DOHH2 (cell line): ENCODE results near the gene LRRN2.

Experiments used
- H3F3A ChIP-seq: fragments of 200-600 bp; sonication (generic), shearing (Covaris generic); 2 replicates; pipeline ENCODE4 v1.6.0; 2016; ENCODE audit warnings: antibody characterized with exemption, mild to moderate bottlenecking; ENCODE audit not compliant: control insufficient read depth, insufficient read depth
- H3K27ac ChIP-seq: fragments of 200-600 bp; sonication (generic); 2 replicates; pipeline ENCODE4 v1.5.1; 2014; ENCODE audit warnings: low read depth, mild to moderate bottlenecking, low read length, moderate library complexity
- H3K27me3 ChIP-seq: fragments of 200-600 bp; sonication (generic); 2 replicates; pipeline ENCODE4 v1.6.1; 2014; ENCODE audit warnings: mild to moderate bottlenecking, low read length, mixed read lengths; ENCODE audit not compliant: control insufficient read depth
- H3K36me3 ChIP-seq: fragments of 200-600 bp; sonication (generic); 2 replicates; pipeline ENCODE4 v1.6.1; 2014; ENCODE audit warnings: mild to moderate bottlenecking, low read length, moderate library complexity, mixed read lengths; ENCODE audit not compliant: control insufficient read depth
- H3K4me1 ChIP-seq: fragments of 200-600 bp; sonication (generic); 2 replicates; pipeline ENCODE4 v1.6.1; 2014; ENCODE audit warnings: mild to moderate bottlenecking, low read length, mixed read lengths; ENCODE audit not compliant: control insufficient read depth
- H3K4me2 ChIP-seq: fragments of 200-600 bp; sonication (generic); 2 replicates; pipeline ENCODE4 v1.6.0; 2014; ENCODE audit warnings: mild to moderate bottlenecking, low read length, moderate library complexity
- H3K4me3 ChIP-seq: fragments of 200-600 bp; sonication (generic); 2 replicates; pipeline ENCODE4 v1.5.1; 2014; ENCODE audit warnings: mild to moderate bottlenecking, low read length, mixed read lengths
- H3K79me2 ChIP-seq: fragments of 200-600 bp; sonication (generic); 2 replicates; pipeline ENCODE4 v1.6.1; 2014; ENCODE audit warnings: mild to moderate bottlenecking, low read length, mixed read lengths; ENCODE audit not compliant: control insufficient read depth
- H3K9me2 ChIP-seq: fragments of 200-600 bp; sonication (generic); replicated peaks from 2 replicates; pipeline ENCODE4 v1.6.1; 2014; ENCODE audit warnings: mild to moderate bottlenecking, low read length, mixed read lengths; ENCODE audit not compliant: control insufficient read depth
- H3K9me3 ChIP-seq: fragments of 200-600 bp; sonication (generic); 2 replicates; pipeline ENCODE4 v1.6.1; 2014; ENCODE audit warnings: antibody characterized with exemption, low read length, mixed read lengths; ENCODE audit not compliant: control insufficient read depth, insufficient read depth
- H4K20me1 ChIP-seq: fragments of 200-600 bp; sonication (generic); 2 replicates; pipeline ENCODE4 v1.6.0; 2014; ENCODE audit warnings: low read depth, mild to moderate bottlenecking, antibody characterized with exemption, low read length, moderate library complexity; ENCODE audit not compliant: control insufficient read depth, insufficient read depth
- EZH2phosphoT487 ChIP-seq: fragments of 200-600 bp; sonication (generic); IDR thresholded peaks from 2 replicates; pipeline ENCODE4 v1.6.1; 2017; ENCODE audit warnings: borderline replicate concordance, mild to moderate bottlenecking, antibody characterized with exemption, low read length, moderate library complexity, mixed read lengths
- TF ChIP-seq, protein P1 (sequence below): fragments of 200-600 bp; sonication (generic); IDR thresholded peaks from one replicate; pipeline ENCODE4 v1.5.1; 2014; ENCODE audit warnings: antibody characterized with exemption, mild to moderate bottlenecking, low read depth, low read length; ENCODE audit not compliant: poor library complexity, severe bottlenecking

The LRRN2 gene

GRCh38 chr1:204623365-204623893 is 62.1 kb downstream of the LRRN2 start:
- no peaks in the 10 kb centered on the region for H3K9me2 ChIP-seq
- H3K4me3 ChIP-seq = no peak overlapping the region
- H3K27ac ChIP-seq = no peak overlapping the region
- H3K9me3 ChIP-seq = no peaks in the 10 kb centered on the region
- no peaks in the 10 kb centered on the region for H3K36me3 ChIP-seq
- H4K20me1 ChIP-seq = peaks cover 4% of the 10 kb centered on the region; the same call in 1 of the 2 replicates
- no peaks in the 10 kb centered on the region for H3F3A ChIP-seq
- no peaks in the 10 kb centered on the region for H3K4me1 ChIP-seq
- H3K79me2 ChIP-seq = no peaks in the 10 kb centered on the region
- TF ChIP-seq, protein P1, sequence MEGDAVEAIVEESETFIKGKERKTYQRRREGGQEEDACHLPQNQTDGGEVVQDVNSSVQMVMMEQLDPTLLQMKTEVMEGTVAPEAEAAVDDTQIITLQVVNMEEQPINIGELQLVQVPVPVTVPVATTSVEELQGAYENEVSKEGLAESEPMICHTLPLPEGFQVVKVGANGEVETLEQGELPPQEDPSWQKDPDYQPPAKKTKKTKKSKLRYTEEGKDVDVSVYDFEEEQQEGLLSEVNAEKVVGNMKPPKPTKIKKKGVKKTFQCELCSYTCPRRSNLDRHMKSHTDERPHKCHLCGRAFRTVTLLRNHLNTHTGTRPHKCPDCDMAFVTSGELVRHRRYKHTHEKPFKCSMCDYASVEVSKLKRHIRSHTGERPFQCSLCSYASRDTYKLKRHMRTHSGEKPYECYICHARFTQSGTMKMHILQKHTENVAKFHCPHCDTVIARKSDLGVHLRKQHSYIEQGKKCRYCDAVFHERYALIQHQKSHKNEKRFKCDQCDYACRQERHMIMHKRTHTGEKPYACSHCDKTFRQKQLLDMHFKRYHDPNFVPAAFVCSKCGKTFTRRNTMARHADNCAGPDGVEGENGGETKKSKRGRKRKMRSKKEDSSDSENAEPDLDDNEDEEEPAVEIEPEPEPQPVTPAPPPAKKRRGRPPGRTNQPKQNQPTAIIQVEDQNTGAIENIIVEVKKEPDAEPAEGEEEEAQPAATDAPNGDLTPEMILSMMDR = no peak
- TF ChIP-seq EZH2phosphoT487 = no peak
- H3K4me2 ChIP-seq = no peak overlapping the region
- H3K27me3 ChIP-seq = peaks cover 15% of the 10 kb centered on the region

DNA sequence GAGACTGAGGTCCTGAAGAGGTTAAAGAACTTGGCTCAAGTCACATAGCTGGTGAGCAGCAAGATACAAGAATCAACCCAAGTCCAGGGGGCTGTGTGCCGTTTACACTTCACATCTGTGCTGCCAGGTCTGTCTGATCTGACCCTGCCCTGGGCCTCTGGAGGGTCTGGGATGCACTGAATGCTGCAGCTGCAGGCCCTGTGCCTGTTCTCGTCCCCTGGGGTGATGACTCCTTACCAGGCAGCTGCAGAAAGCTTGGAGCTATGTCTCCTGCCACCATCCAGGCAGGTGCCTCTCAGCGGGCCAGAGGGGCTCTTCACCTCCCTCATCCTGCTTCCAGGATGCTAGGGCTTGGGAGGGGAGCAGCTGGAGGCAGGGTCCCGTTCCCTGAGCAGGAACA is 63.5 kb downstream of the LRRN2 start:
- Histone ChIP-seq H3K4me2 (no peak overlapping the region), H3K9me3 (no peaks in the 10 kb centered on the region), H3K27ac (no peak overlapping the region), H3F3A (no peaks in the 10 kb centered on the region), H4K20me1 (peaks cover 4% of the 10 kb centered on the region; the same call in 1 of the 2 replicates), H3K79me2 (no peaks in the 10 kb centered on the region), H3K27me3 (peaks cover 7% of the 10 kb centered on the region), H3K9me2 (no peaks in the 10 kb centered on the region), H3K4me3 (no peak overlapping the region), H3K36me3 (no peaks in the 10 kb centered on the region), H3K4me1 (no peaks in the 10 kb centered on the region)
- no peak for TF ChIP-seq EZH2phosphoT487
- TF ChIP-seq, protein P1 = no peak

DNA sequence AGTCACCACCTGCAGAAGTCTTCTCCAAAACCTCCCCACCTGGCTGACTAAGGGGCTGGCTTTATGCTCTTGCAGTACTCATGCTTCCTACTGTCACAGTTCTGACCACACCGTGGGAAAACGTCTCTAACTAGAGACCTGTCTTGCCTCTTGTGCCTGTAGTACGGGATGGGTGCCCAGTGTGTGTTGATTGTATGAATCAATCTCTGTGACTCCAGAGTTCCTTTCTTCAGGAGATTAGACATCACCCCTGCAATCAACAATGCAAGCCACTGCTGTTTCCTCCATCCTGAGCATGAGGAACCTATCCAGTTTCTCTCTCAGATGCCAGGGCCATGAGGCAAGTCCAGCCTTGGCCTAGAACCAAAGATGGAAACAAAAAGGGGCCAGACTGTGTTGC is 64.1 kb downstream of the LRRN2 start:
- Histone ChIP-seq H3F3A (no peaks in the 10 kb centered on the region), H3K27me3 (peaks cover 8% of the 10 kb centered on the region), H3K9me3 (no peaks in the 10 kb centered on the region), H3K4me3 (no peak overlapping the region), H3K27ac (no peak overlapping the region), H4K20me1 (peaks cover 4% of the 10 kb centered on the region; the same call in 1 of the 2 replicates), H3K79me2 (no peaks in the 10 kb centered on the region), H3K4me2 (no peak overlapping the region), H3K36me3 (no peaks in the 10 kb centered on the region), H3K9me2 (no peaks in the 10 kb centered on the region), H3K4me1 (no peaks in the 10 kb centered on the region)
- TF ChIP-seq, protein P1 = no peak
- no peak for TF ChIP-seq EZH2phosphoT487
